ENCODE results near the gene SNRPA.
"Not testable (repeated sequence)": the region's sequence is repeated elsewhere in the genome, so short reads cannot be mapped to it uniquely, and the experiment has no call there.

SNRPA gene

DNA sequence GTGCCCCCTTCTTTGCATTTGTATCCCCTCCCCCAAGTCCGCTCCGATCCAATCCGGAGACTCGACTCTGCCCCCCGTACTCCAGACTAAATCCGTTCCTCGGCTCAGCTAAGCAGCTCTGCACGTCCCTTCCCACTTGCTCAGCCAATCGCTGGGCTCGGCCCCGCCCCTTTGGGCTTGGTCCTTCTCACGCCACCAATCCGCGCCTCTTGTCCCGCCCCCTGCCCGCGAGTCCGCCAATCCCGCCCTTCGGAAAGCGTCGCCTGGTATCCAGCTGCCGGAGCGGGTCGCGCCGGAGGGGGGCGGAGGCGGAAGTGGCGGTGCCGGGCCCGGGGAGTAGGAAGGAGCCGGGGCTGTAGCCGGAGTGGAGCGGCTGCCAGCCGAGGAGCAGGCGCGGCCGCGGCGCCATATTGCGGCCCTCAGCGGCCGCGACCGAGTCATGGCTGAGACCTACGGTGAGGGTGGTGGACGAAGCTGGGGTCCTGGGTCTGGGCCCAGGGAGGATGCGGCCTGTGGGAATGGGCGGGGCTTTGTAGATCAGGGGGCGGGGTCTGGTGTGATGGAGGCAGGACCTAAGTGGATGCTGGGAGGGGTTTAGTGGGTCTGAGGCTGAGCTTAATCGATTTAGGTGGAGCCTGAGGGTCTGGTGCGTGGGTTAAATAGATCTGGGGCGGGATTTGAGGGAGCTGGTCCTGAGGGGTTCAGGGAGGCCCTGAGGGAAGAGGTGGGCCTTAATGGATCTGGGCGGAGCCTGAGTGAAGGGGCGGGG is 27.1 kb downstream of the SNRPA start, which contains the start of gene RAB4B:
RAB4B (plus strand) TSS at position 311 of the 769 bp plus-strand sequence; CDS start at position 440, 129 bp downstream.
- peak; percentile 100 for DNase-seq (ENCODE audit: low read depth)

DNA sequence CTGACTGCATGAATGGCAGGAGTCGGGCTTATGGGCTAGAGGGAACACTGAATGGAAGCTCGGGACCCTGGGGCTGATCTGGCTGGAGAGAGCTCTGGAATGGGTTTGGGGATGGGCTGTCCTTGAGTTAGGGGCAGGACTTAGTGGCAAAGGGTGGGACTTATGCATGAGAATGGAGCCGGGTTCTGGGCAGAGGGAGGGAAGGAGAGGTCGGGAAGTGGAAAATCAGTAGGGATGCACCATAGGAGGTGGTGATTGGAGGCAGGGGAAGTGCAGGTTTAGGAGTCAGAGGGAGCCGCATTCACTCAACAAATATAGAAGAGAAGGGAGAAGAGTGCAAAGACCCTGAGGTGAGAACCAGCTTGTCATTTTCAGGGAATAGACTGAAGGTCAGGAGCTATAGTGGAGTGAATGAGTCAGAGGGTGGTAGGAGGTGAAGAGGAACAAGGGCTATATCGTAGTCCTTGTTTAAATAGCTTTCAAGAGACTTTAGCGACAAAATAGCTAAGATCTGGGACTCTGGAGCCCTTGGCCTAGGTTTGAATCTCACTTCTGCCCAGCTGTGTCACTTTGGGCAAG is 27.8 kb downstream of the SNRPA start:
- no peak for DNase-seq (ENCODE audit: low read depth)

DNA sequence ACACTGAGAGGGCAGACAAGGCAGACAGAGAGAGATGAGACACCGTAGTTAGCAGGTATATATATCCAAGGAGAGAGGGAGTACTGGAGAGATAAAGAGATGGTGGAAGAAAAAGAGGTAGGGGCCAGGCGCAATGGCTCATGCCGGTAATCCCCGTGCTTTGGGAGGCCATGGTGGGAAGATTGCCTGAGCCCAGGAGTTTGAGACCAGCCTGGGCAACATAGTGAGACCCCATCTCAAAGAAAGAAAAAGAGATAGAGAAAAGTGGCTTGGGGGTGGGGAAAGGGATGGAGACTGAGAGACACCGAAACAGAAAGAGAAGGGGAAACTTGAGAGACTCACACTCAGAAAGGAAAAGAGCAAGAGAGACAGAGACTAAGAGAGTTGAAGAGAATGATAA is 29.6 kb downstream of the SNRPA start:
- no peak for DNase-seq (ENCODE audit: low read depth)

DNA sequence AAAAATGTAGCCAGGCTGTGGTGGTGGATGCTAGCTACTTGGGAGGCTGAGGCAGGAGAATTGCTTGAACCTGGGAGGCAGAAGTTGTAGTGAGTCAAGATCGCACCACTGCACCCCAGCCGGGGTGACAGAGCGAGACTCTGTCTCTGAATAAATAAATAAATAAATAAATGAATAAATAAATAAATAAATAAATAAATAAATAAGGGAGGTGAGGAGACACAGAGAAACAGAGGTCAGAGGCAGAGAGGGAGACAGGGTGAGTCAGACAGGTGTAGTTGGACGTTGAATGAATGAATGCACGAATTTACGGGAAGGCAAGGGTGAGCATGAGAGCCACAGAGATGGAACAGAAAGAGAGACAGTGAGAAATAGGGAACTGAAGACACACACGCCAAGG is 30.1 kb downstream of the SNRPA start:
- DNase-seq (ENCODE audit: low read depth) = no peak

DNA sequence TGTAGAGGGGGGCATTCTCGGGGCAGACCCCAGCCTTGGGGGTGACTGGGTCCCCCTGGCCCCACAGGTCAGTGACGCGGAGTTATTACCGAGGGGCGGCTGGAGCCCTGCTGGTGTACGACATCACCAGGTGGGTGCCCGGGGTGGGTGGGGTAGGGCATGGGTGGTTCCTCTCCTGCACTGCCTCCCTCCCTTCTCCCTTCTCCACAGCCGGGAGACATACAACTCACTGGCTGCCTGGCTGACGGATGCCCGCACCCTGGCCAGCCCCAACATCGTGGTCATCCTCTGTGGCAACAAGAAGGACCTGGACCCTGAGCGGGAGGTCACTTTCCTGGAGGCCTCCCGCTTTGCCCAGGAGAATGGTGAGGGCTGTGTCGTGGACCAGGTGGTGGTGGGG is 32.7 kb downstream of the SNRPA start:
- no peak for DNase-seq (ENCODE audit: low read depth)

DNA sequence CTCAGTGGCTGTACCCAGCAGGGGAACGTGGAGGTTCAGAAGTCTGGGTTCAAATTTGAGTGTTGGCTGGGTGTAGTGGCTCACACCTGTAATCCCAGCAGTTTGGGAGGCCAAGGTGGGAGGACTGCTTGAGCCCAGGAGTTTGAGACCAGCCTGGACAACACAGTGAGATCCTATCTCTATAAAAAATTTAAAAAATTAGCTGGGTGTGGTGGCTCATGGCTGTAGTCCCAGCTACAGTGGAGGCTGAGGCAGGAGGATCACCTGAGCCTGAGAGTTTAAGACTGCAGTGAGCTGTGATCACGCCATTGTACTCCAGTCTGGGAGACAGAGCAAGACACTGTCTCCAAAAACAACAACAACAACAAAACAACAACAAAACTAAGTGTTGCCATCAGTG is 33.1 kb downstream of the SNRPA start:
- DNase-seq (ENCODE audit: low read depth) = not testable (repeated sequence)

DNA sequence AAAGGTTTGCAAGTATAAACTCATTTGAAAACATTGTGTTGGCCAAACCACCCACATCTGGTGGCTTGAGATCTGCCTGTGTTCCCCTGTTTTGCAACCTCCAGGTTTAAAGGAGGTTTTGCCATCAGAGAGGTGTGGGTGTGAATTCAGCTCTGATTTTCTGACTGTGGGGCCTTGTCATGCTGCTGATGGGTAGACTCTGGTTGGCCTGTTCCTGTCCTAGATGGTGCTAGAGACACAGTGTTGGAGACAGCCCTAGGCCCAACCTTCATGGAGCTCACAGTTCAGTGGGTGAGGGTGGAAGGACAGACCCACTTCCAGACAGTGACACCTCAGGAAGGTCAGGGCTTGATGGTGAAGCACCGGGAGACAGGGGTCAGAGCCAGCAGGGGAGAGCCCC is 34.5 kb downstream of the SNRPA start:
- no peak for DNase-seq (ENCODE audit: low read depth)

DNA sequence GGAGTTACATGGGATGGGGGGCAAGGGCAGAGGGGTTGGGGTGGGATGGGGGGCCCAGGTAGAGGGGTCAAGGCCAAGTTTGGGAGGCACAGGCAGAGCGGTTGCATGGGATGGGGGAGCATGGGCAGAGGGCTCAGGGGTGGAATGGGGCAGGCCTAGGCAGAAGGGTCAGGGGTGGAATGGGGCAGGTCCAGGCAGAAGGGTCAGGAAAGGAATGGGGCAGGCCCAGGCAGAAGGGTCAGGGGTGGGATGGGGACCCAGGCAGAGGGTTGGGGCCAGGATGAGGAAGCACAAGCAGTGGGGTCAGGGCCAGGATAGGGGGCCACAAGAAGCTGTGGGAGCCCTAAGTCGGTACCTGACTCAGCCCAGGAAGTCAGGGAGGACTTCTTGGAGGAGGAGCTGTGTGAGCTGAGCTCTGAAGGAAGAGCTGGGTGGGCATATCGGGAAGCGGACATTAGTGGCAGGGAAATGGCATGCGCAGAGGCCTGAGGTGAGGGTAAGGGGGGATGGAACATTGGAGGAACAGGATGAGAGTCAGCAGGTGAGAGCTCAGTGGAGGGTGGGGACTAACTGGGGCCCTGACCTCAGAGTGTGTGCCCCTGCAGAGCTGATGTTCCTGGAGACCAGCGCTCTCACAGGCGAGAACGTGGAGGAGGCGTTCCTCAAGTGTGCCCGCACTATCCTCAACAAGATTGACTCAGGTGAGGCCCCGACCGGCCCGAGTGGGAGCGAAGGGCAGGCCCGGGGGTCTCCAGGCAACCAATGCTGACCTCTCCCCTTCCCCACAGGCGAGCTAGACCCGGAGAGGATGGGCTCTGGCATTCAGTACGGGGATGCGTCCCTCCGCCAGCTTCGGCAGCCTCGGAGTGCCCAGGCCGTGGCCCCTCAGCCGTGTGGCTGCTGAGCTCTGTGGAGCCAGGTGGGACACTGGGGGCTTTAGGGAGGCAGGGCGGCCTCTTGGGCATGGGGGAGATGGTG is 35.3 kb downstream of the SNRPA start:
- no peak for DNase-seq (ENCODE audit: low read depth)

DNA sequence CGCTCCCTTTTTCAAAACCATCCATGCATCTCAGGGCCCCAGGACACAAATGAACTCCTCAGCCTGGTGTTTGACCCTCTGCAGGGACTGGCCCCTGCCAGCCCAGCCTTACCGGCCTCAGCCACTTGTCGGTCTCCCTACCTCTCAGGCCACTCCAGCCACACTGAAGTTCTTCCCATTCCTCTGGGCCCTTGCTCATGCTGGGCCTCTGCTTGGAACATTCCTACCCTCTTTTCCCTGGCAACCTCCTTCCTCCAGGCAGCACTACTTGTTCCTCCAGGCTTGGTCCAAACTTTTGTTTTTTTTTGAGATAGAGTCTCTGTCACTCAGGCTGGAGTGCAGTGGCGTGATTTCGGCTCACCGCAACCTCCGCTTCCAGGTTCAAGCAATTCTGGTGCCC is 40.3 kb downstream of the SNRPA start:
- DNase-seq (ENCODE audit: low read depth) = no peak

DNA sequence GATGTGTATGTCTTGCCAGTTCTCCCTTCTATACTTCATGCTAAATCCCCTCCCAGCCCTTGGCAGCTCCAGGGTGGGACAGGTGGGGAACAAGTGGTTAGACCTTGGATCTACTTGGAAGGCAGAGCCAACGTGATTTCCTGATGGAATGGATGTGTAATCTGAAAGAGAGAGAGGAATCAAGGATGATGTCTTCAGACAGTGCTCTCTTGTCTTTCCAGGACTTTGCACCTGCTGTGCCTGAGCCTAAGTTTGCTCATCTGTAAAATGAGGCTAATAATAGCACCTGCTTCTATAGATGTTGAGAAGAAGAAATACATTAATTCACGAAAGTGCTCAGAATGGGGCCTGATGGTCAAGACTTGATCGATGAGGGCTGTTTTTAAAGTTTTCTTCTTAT is 41.0 kb downstream of the SNRPA start:
- DNase-seq (ENCODE audit: low read depth) = no peak

DNA sequence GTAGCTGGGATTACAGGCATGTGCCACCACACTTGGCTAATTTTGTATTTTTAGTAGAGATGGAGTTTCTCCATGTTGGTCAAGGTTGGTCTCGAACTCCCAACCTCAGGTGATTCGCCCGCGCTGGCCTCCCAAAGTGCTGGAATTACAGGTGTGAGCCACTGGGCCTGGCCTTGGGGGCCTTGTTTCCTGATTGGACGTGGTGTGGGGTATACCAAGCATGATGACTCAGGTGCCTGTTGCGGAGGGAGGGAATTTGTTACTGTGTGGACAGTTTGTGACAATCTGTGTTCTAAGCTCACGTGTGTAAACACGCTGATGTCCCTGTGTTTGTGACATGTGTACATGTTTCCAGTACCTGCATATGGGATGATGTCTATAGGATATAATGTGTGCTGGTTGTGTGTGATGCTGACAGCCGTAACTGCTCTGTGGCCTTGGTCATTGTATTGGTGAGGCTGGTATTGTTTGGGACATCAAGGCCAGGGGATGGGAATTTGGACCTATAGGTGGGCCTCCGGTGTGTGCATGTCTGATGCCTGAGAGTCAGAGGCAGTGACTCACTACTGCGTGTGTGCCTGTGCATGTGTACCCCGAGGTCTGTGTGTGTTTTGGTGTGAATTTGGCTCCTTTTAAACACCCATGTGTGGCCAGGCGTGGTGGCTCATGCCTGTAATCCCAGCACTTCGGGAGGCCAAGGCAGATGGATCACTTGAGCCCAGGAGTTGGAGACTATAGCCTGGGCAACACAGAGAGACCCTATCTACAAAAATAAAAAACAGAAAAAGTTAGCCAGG is 46.4 kb downstream of the SNRPA start:
- DNase-seq (ENCODE audit: low read depth) = no peak

DNA sequence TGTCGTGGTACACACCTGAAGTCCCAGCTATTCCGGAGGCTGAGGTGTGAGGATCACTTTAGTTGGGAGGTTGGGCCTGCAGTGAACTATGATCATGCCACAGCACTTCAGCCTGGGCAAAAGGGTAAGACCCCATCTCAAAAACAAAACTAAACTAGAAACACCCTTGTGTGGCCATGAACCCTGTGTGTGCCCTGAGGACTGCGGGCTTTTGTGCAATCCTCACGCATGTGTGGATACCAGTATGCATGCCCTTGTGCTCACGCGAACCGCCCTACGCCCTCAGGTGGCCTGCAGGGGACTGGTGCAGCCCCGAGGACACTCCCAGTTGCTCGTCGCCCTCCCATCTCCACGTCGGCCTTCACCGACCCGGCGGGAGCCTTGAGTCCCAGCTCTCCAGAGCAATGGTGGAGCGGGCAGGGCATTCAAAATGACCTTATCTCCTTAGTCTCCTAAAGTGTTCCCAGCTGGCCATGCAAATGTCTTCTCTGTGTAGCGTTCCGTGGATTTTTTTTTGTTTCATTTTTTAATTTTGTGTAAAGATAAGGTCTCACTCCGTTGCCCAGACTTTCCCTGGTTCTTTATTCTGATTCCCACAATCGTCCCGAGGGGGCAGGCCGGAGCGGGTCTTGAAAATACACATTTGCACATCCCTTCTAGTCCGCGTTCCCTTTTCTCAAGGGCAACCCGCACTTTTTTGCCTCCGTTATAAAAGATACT is 47.1 kb downstream of the SNRPA start:
- DNase-seq (ENCODE audit: low read depth) = no peak

DNA sequence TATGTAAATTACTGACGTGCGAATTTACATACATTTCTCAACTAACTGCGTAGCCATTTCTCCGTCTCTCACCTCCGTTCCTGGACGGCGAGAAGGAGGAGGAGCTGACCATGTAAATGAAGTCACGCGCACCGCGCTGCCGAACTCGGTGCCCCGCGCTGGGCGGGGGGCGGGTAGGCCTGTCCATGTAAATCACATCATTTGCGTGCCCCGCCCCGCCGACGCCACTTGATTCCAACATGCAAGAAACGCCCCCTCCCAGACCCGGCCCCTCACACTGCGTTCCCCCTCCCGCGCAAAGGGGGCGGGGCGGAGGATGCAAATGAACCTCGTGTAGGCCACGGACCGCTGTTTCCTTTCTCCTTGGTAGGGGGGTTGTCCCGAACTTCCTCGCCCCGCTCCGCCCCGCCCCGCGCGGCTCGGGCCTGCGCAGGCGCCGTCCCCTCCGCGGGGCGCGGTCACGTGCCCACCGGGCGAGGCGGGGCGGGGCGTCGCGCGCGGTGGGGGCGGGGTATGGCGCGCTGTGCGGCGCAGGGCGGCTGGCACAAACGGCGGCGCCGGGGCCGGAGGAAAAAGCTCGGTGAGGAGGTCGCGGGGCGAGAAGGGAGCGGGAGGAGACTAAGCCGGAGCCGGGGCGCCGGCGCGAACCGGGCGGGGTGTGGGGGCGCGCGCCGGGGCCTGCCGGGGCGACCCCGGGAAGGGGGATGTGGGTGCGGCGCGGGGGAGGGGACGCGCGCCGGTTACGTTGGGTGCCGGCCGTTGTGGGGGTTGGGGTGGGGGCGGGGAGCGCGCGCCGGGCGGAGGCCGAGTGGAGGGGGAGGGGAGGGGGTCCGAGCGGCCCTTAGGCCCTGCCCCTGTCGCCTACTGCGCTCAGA is 47.9 kb downstream of the SNRPA start, which contains the start of gene EGLN2:
EGLN2 (plus strand) TSS at position 509 of the 875 bp plus-strand sequence. CDS start 1,382 bp downstream, outside the sequence.
- DNase-seq (ENCODE audit: low read depth) = peak; percentile 100

DNA sequence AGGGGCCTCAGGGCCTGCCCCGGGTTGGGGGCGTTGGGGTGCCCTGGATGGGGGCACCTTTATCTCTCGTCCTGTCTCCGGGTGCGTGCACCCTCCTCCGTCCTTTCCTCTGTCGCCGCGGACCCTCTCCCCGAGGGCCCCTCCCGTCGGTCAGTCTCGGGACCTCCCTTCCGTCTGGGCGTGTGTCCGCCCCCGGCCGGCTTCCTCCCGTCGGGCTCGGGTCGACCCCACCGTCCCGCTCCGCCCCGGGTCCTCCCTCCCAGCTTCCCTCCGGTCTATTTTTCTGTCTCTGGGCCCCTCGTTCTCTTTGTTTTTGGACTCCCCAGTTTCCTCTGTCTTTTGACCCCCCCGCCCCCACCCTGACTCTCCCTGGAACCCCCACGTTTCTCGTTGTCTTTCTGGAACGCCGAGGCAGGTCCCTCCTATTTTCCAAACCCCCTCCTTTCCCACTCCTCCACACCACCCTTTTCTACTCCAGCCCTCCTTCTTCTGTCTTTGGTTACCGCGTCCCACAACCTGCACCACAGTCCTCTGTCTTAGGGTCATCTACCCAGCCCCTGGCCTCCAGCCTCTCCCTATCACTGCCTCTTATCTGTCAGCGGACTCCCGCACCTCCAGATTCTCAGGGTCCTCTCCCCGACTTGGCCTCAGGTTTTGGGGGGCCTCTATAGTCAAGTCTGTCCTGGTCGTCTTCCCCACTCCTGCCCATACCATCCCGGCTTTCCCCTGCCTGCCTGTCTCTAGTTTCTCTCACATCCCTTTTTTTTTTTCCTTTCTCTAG is 48.7 kb downstream of the SNRPA start:
- DNase-seq (ENCODE audit: low read depth) = no peak

DNA sequence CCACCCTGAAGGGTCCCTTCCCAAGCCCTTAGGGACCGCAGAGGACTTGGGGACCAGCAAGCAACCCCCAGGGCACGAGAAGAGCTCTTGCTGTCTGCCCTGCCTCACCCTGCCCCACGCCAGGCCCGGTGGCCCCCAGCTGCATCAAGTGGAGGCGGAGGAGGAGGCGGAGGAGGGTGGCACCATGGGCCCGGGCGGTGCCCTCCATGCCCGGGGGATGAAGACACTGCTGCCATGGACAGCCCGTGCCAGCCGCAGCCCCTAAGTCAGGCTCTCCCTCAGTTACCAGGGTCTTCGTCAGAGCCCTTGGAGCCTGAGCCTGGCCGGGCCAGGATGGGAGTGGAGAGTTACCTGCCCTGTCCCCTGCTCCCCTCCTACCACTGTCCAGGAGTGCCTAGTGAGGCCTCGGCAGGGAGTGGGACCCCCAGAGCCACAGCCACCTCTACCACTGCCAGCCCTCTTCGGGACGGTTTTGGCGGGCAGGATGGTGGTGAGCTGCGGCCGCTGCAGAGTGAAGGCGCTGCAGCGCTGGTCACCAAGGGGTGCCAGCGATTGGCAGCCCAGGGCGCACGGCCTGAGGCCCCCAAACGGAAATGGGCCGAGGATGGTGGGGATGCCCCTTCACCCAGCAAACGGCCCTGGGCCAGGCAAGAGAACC is 49.5 kb downstream of the SNRPA start:
- DNase-seq (ENCODE audit: low read depth) = no peak

DNA sequence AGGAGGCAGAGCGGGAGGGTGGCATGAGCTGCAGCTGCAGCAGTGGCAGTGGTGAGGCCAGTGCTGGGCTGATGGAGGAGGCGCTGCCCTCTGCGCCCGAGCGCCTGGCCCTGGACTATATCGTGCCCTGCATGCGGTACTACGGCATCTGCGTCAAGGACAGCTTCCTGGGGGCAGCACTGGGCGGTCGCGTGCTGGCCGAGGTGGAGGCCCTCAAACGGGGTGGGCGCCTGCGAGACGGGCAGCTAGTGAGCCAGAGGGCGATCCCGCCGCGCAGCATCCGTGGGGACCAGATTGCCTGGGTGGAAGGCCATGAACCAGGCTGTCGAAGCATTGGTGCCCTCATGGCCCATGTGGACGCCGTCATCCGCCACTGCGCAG is 50.0 kb downstream of the SNRPA start:
- no peak for DNase-seq (ENCODE audit: low read depth)

DNA sequence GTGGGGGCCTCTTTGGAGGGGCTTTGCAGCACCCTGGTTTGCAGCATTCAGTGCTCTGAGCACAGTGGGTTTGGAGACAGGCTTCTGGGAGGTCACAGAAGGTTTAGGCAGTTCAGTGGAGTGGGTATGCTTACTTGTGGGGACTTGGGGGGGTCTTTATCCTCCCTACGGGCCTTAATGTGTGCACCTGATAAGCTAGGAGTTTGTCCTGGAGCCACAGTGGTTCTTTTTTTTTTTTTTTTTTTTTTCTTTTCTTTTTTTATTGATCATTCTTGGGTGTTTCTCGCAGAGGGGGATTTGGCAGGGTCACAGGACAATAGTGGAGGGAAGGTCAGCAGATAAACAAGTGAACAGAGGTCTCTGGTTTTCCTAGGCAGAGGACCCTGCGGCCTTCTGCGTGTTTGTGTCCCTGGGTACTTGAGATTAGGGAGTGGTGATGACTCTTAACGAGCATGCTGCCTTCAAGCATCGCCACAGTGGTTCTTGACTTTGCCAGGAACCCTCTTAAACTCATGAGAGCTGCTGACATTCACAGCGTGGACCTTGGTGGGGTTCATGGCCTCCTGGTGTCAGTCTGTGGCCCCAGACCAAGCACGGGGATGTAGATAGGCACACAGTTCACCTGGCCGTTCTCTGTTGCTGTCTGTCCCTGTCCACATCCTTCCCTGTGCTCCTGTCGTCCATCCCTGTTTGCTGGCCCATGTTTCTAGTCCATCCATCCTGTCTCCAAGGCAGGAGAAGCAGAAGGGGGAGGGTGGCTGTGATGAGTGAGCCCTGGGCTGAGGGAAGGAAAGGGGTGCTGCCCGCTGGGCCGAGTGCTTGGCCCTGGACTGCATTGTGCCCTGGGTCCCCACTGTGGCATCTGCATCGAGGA is 50.7 kb downstream of the SNRPA start:
- DNase-seq (ENCODE audit: low read depth) = no peak
